ENCODE data around the gene VPS8. TPM values are rescaled to one million over a fixed set of nuclear protein-coding genes. Genes with fewer than 3 reads are reported as not detected.

The VPS8 gene
- total and polyA plus RNA-seq, 9 of the 15 experiments (the other 6 are each of a cell fraction or from before 2014, with no cell fraction given): 7.2 to 41.0 (median 28.3) TPM

- Histone ChIP-seq H3K4me1 (replicated peaks in 1 of 2; ENCODE audit: control insufficient read depth in 2 of 2, insufficient read depth in 2 of 2, low read length in 2 of 2) (no peaks in the 10 kb centered on the region), H3K36me3 (ENCODE audit: control insufficient read depth, insufficient read depth, low read length) (0 out of 3 replicates have a peak, but pooled peaks cover 2% of the 10 kb centered on the region), H3K9me3 (replicated peaks; ENCODE audit: control insufficient read depth, insufficient read depth, low read depth, low read length) (no peaks in the 10 kb centered on the region), H3K4me2 (ENCODE audit: insufficient read depth, low read length) (no peak overlapping the region), H3K27me3 (ENCODE audit: control insufficient read depth in 2 of 2, insufficient read depth in 2 of 2, low read length in 2 of 2) (no peaks in the 10 kb centered on the region), H3K79me2 (ENCODE audit: control insufficient read depth, insufficient read depth, low read length) (no peaks in the 10 kb centered on the region), H3K27ac (ENCODE audit: extremely low read depth, low read depth, low read length) (no peak overlapping the region), H3K9me1 (ENCODE audit: control insufficient read depth, insufficient read depth, low read length) (no peaks in the 10 kb centered on the region), H3K4me3 (no peak overlapping the region), H3K9ac (ENCODE audit: insufficient read depth in 1 of 2, low read depth in 2 of 2, low read length in 2 of 2) (no peak overlapping the region), H4K20me1 (replicated peaks; ENCODE audit: control insufficient read depth, insufficient read depth, low read length) (no peaks in the 10 kb centered on the region), H2AFZ (ENCODE audit: low read depth, low read length) (no peak overlapping the region)
- intact Hi-C loops (cut with micrococcal nuclease) (no loop called here), in situ Hi-C loops (cut with MboI) (no loop called here)
- BruUV-seq (replicated peaks): no TSS peak
- FAIRE-seq: no peak
- CTCF ChIA-PET (ENCODE audit: low intra/inter-chr PET ratio): no interaction called here
- DNase-seq (ENCODE audit: extremely low read depth in 1 of 4, low spot score in 3 of 4): no peak
- no peak for TF ChIP-seq KDM2B (CRISPR knock-in tag; IDR thresholded peaks at IDR 0.05)
- no peak for TF ChIP-seq HMBOX1 (IDR thresholded peaks at IDR 0.05)
- TF ChIP-seq TFAP4 (CRISPR knock-in tag; IDR thresholded peaks at IDR 0.05; ENCODE audit: borderline replicate concordance): no peak
- no peak for TF ChIP-seq TSC22D4 (tag; IDR thresholded peaks at IDR 0.05)
- no peak for TF ChIP-seq PYGO2 (tag; IDR thresholded peaks at IDR 0.05)
- no peak for TF ChIP-seq ATF7 (IDR thresholded peaks at IDR 0.05)
- TF ChIP-seq ZNF347 (CRISPR knock-in tag; IDR thresholded peaks at IDR 0.05; ENCODE audit: low read depth): no peak
- TF ChIP-seq NFIC (IDR thresholded peaks at IDR 0.05): no peak
- no peak for TF ChIP-seq ADNP (tag; IDR thresholded peaks at IDR 0.05)
- no peak for TF ChIP-seq ZNF274 (IDR thresholded peaks at IDR 0.05; ENCODE audit: borderline replicate concordance, low read depth, low read length)
- WGBS (ENCODE audit: insufficient coverage, low coverage, missing lambda C conversion rate): 82% methylated on average over 6 of the region's 6 CpGs
- ATAC-seq: no peak
- POLR2A ChIA-PET: no interaction called here
Measured at GRCh38 chr3:184889312-184889904, 77.4 kb downstream of the VPS8 start.

All from K562 (cell line).